ENCODE results near the gene RCN2.

RCN2 gene

GRCh38 chr15:76939715-76940114 is 8.2 kb downstream of the RCN2 start:
- no peaks in the 10 kb centered on the region; the same call in 1 of the 2 replicates for H3K36me3 ChIP-seq (ENCODE audit: control insufficient read depth, insufficient read depth, low read length)
- no peak for DNase-seq (ENCODE audit: extremely low read depth, insufficient read length)
- no peak overlapping the region for H3K4me3 ChIP-seq (replicated peaks; ENCODE audit: low read depth, low read length)
- TF ChIP-seq CTCF (IDR thresholded peaks at IDR 0.05; ENCODE audit: insufficient read depth, low read length, poor library complexity, severe bottlenecking): no peak
- H3K27me3 ChIP-seq (replicated peaks; ENCODE audit: control insufficient read depth, insufficient read depth, low read length): no peaks in the 10 kb centered on the region

GRCh38 chr15:76941636-76942035 is 10.1 kb downstream of the RCN2 start:
- no peak for DNase-seq (ENCODE audit: extremely low read depth, insufficient read length)
- Histone ChIP-seq H3K27me3 (replicated peaks; ENCODE audit: control insufficient read depth, insufficient read depth, low read length) (no peaks in the 10 kb centered on the region), H3K4me3 (replicated peaks; ENCODE audit: low read depth, low read length) (no peak overlapping the region), H3K36me3 (ENCODE audit: control insufficient read depth, insufficient read depth, low read length) (no peaks in the 10 kb centered on the region; the same call in none of the 2 replicates)
- TF ChIP-seq CTCF (IDR thresholded peaks at IDR 0.05; ENCODE audit: insufficient read depth, low read length, poor library complexity, severe bottlenecking): no peak

DNA sequence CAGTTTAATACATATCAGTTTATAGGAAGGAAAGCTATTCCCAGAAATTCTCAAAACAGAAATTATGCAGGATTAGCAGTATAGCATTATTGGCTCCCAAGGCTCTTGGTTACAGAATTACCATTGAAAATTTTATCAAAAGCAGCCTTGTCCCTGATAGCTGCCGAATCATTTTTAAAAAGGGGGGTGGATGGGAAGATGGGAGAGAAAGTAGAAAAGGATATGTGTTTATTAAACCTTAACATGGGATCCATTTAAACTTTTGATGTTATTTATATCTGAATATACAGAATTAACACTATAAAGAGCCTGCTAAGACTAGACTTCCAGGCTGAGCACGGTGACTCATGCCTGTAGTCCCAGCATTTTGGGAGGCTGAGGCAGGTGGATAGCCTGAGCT is 10.8 kb downstream of the RCN2 start:
- Histone ChIP-seq H3K36me3 (ENCODE audit: control insufficient read depth, insufficient read depth, low read length) (no peaks in the 10 kb centered on the region; the same call in none of the 2 replicates), H3K4me3 (replicated peaks; ENCODE audit: low read depth, low read length) (no peak overlapping the region), H3K27me3 (replicated peaks; ENCODE audit: control insufficient read depth, insufficient read depth, low read length) (no peaks in the 10 kb centered on the region)
- TF ChIP-seq CTCF (IDR thresholded peaks at IDR 0.05; ENCODE audit: insufficient read depth, low read length, poor library complexity, severe bottlenecking): no peak
- DNase-seq (ENCODE audit: extremely low read depth, insufficient read length): no peak

DNA sequence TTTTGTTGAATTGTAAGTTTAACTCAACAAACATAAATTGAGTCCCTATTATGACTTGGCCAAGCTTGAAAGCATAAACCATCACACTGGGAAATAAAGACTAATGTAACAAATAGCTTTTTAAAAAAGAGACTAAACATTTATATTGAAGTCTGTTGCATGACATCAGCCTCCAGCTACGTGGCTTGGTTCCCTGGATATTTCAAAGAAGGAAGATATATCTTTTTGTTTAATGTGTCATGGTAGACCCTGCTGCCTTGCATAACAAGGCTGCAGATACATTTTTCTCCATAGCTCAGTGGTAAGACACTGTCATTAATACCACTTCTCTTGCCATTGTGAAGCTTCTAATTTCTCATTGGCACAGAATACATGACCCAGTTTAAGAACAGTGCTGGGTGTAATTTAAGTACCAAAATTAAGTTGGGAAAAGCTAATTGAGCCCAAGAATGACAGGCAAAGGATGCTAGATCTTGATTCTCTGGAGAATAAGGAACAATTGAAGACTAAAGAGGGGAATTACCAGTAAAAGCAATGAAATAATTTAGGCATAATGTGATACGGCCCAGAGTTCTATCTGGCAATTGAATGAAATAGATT is 14.0 kb downstream of the RCN2 start:
- no peak overlapping the region for H3K4me3 ChIP-seq (replicated peaks; ENCODE audit: low read depth, low read length)
- DNase-seq (ENCODE audit: extremely low read depth, insufficient read length): no peak
- H3K36me3 ChIP-seq (ENCODE audit: control insufficient read depth, insufficient read depth, low read length): peaks cover under 1% of the 10 kb centered on the region
- no peaks in the 10 kb centered on the region for H3K27me3 ChIP-seq (replicated peaks; ENCODE audit: control insufficient read depth, insufficient read depth, low read length)
- TF ChIP-seq CTCF (IDR thresholded peaks at IDR 0.05; ENCODE audit: insufficient read depth, low read length, poor library complexity, severe bottlenecking): no peak

GRCh38 chr15:76947454-76947853 is 15.9 kb downstream of the RCN2 start:
- H3K36me3 ChIP-seq (ENCODE audit: control insufficient read depth, insufficient read depth, low read length): peaks cover 2% of the 10 kb centered on the region
- no peak for DNase-seq (ENCODE audit: extremely low read depth, insufficient read length)
- H3K4me3 ChIP-seq (replicated peaks; ENCODE audit: low read depth, low read length): no peak overlapping the region
- no peak for TF ChIP-seq CTCF (IDR thresholded peaks at IDR 0.05; ENCODE audit: insufficient read depth, low read length, poor library complexity, severe bottlenecking)
- no peaks in the 10 kb centered on the region for H3K27me3 ChIP-seq (replicated peaks; ENCODE audit: control insufficient read depth, insufficient read depth, low read length)

- H3K27me3 ChIP-seq (replicated peaks; ENCODE audit: control insufficient read depth, insufficient read depth, low read length): no peaks in the 10 kb centered on the region
- TF ChIP-seq CTCF (IDR thresholded peaks at IDR 0.05; ENCODE audit: insufficient read depth, low read length, poor library complexity, severe bottlenecking): no peak
- H3K36me3 ChIP-seq (ENCODE audit: control insufficient read depth, insufficient read depth, low read length): peaks cover 2% of the 10 kb centered on the region
Observed at GRCh38 chr15:76951220-76951619, 19.7 kb downstream of the RCN2 start.

More at GRCh38 chr15:76951220-76951619, 19.7 kb downstream of the RCN2 start:
- H3K4me3 ChIP-seq (replicated peaks; ENCODE audit: low read depth, low read length): no peak overlapping the region
- DNase-seq (ENCODE audit: extremely low read depth, insufficient read length): no peak
